ENCODE measurements around the gene ANKEF1.

Gene ANKEF1

DNA sequence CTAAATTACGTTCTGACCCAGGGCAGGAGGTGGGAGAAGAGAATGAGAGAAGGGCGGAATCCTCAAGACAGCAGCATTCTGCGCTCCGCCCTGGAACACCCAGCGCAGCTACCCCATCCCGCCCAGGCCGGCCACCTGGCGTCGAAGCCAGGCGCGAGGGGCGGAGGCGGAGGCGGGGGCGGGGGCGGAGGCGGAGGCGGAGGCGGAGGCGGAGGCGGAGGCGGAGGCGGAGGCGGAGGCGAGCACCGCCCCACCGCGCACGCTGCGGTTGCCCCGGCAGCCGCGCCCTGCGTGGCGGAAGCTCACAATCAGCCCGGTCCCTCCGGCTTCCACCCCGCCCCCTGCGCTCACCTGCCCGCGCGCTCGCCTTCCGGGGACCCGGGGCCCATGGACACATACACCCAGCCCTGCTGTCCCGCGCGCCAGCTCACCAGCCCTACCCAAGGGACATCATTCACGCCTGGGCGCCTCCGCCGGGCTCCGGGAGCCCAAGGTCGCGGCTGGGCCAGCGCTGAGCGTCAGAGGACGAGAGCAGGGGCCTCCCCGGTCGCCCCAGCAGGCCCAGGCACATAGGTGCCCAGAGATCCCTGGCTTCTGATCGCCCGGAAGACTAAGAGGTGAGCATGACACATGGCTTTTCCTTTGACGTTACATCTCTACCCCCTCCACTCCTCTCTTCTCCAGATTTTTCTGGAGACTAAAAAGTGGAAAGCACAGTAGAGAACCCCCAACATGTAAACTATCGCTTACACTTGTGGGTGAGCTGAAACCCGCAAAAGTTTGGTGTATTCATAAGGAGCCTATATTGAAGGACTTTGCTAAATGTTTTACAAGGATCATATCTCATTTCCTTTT lies at the start of gene ANKEF1:
ANKEF1 (plus strand) TSS at position 271 of the 855 bp plus-strand sequence. CDS start 3,315 bp downstream, outside the sequence.
- ChIA-PET POLR2A (no interaction called here), CTCF (interaction anchor here (0.8 to 2.4 kb wide), 2 partner anchors 10 to 56 kb away, joined by 3 to 9 read pairs; no protein-coding TSS in a partner anchor)
- H3K4me3 ChIP-seq (ENCODE audit: low read depth, low read length): peak within 1 kb of the TSS; percentile 63
- no peak for DNase-seq (ENCODE audit: low read depth, low spot score)
- TF ChIP-seq, protein P1, sequence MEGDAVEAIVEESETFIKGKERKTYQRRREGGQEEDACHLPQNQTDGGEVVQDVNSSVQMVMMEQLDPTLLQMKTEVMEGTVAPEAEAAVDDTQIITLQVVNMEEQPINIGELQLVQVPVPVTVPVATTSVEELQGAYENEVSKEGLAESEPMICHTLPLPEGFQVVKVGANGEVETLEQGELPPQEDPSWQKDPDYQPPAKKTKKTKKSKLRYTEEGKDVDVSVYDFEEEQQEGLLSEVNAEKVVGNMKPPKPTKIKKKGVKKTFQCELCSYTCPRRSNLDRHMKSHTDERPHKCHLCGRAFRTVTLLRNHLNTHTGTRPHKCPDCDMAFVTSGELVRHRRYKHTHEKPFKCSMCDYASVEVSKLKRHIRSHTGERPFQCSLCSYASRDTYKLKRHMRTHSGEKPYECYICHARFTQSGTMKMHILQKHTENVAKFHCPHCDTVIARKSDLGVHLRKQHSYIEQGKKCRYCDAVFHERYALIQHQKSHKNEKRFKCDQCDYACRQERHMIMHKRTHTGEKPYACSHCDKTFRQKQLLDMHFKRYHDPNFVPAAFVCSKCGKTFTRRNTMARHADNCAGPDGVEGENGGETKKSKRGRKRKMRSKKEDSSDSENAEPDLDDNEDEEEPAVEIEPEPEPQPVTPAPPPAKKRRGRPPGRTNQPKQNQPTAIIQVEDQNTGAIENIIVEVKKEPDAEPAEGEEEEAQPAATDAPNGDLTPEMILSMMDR (IDR thresholded peaks at IDR 0.05; ENCODE audit: insufficient read depth, low read length, missing control alignments): peak; percentile 1

DNA sequence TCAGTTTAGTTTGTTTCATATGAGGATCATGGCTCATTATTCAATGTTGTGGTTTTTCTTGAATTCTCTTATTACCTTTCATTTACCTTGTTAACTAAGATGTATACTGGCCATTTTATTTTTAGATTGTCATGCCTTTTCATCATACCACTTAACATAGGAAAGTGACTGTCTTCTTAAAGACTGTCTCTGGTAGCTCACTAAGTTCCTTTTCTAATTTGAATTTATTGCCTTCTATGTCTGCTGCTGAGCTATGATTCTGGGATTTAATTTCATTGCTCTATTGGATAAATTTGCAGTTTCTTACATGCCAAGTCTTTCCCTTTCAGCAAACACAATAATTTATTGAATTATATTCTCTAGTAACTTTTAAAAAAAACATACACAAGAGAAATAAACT lies 49.5 kb upstream of the ANKEF1 start:
- ChIA-PET CTCF (interaction anchor here (0.9 to 10.5 kb wide), 2 partner anchors 105 to 442 kb away, joined by 3 to 279 read pairs; no protein-coding TSS in a partner anchor), POLR2A (no interaction called here)
- TF ChIP-seq, protein P1 (IDR thresholded peaks at IDR 0.05; ENCODE audit: insufficient read depth, low read length, missing control alignments): no peak
- H3K4me3 ChIP-seq (ENCODE audit: low read depth, low read length): no peak overlapping the region
- no peak for DNase-seq (ENCODE audit: low read depth, low spot score)

DNA sequence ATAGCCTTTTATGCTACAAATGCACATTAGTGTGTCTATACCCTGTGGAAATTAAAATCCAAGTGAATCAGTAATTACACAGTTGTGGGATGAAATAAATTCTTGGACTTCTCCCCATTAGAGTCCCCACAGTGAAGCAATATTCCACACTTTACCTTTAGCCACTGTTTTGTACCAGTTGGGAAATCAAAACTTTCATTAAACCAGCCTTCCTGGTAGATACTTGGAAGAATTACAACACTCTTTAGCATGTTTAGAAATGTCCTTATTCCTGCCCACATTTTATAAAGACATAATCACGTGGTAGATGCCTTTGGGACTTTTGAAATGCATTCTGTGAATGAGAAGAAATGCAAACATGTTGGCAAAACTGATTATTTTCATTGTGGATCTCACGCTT lies 49.0 kb upstream of the ANKEF1 start:
- no peak for DNase-seq (ENCODE audit: low read depth, low spot score)
- POLR2A ChIA-PET: no interaction called here
- TF ChIP-seq, protein P1 (IDR thresholded peaks at IDR 0.05; ENCODE audit: insufficient read depth, low read length, missing control alignments): no peak
- CTCF ChIA-PET: interaction anchor here (0.9 to 1.4 kb wide), 2 partner anchors 105 kb away, joined by 3 to 5 read pairs; no protein-coding TSS in a partner anchor
- H3K4me3 ChIP-seq (ENCODE audit: low read depth, low read length): no peak overlapping the region

DNA sequence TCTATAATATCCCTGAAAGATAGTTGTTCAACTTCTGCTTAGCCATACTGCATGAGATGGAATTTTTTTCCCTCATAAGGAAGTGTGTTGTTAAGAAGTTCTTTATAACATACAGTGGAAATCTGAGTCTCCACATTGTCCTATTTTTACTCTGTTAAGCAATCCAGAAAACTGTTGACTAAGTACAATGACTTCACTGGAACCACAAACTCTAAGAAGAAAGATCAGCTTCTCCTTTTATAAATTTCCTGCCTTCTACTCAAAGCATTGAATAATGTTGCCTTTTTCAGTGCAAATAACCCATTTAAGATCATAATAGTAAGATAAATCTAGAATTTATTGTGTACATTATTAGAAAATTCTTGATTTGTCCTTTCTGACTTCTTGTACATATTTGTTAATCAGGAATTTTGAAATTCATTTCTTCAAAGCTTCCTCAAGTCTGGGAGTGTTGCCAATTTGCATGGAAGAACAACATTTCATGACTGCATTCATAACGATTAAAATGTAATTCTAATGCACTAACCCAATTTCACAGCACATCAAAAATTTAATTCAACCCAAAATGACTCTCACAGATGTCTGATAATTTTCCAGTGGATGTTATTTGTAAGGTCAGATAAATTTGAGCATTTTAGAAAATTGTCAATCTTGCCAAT lies 45.6 kb upstream of the ANKEF1 start:
- ChIA-PET CTCF (interaction anchor here (1.6 to 3.0 kb wide), 3 partner anchors 10 to 438 kb away, joined by 3 to 18 read pairs (median 12); no protein-coding TSS in a partner anchor), POLR2A (no interaction called here)
- TF ChIP-seq, protein P1 (IDR thresholded peaks at IDR 0.05; ENCODE audit: insufficient read depth, low read length, missing control alignments): no peak
- H3K4me3 ChIP-seq (ENCODE audit: low read depth, low read length): no peak overlapping the region
- DNase-seq (ENCODE audit: low read depth, low spot score): no peak

DNA sequence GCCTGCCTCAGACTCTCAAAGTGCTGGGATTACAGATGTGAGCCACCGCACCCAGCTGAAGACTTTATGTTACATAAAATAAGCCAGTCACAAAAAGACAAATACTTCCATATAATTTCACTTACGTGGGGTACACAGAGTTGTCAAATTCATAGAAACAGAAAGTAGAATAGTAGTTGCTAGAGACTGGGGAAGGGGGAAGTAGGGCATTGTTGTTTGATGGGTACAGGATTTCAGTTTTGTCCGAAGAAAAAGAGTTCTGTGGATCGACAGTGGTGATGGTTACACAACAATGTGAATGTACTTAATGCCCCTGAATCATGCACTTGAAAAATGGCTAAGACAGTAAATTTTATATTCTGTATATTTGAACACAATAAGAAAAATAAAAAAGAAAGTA lies 41.6 kb upstream of the ANKEF1 start:
- no peak overlapping the region for H3K4me3 ChIP-seq (ENCODE audit: low read depth, low read length)
- no peak for DNase-seq (ENCODE audit: low read depth, low spot score)
- ChIA-PET POLR2A (no interaction called here), CTCF (interaction anchor here (0.9 kb wide), 1 partner anchor 14 kb away, joined by 3 read pairs; no protein-coding TSS in a partner anchor)
- TF ChIP-seq, protein P1 (IDR thresholded peaks at IDR 0.05; ENCODE audit: insufficient read depth, low read length, missing control alignments): no peak

DNA sequence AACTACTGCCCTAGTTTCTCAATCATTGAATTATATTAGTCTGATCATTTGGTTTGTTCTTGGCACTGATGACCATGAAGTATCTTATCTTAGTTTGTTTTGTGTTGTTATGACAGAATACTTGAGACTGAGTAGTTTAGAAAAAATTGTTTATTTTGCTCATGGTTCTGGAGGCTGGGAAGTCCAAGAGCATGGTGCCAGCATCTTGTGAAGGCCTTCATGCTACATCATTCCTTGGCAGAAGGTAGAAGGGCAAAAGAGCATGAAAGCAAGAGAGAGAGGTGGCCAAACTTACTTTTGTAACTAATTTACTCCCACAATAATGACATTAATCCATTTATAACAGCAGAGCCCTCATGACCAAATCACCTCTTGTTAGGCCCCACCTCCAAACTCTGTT lies 40.1 kb upstream of the ANKEF1 start:
- TF ChIP-seq, protein P1 (IDR thresholded peaks at IDR 0.05; ENCODE audit: insufficient read depth, low read length, missing control alignments): no peak
- ChIA-PET POLR2A (no interaction called here), CTCF (no interaction called here)
- DNase-seq (ENCODE audit: low read depth, low spot score): no peak
- no peak overlapping the region for H3K4me3 ChIP-seq (ENCODE audit: low read depth, low read length)
